Activated naive CD4-positive, alpha-beta T cell treated with anti-CD3 and anti-CD28 coated beads, Interleukin-2, amount 50 U/mL, for 24 hours (primary cell): Measurements from ENCODE around the gene PSORS1C1.
"Not testable (repeated sequence)": the region's sequence is repeated elsewhere in the genome, so short reads cannot be mapped to it uniquely, and the experiment has no call there.

Source experiments
- H3K27ac Mint-ChIP-seq: one replicate; pipeline ENCODE4 v1.8.0; 2021; ENCODE audit warnings: mild to moderate bottlenecking, mixed read lengths
- H3K27me3 Mint-ChIP-seq: one replicate; pipeline ENCODE4 v1.8.0; 2021; ENCODE audit warnings: mixed read lengths
- H3K36me3 Mint-ChIP-seq: one replicate; pipeline ENCODE4 v1.8.0; 2021; ENCODE audit warnings: mixed read lengths
- H3K4me1 Mint-ChIP-seq: one replicate; pipeline ENCODE4 v1.8.0; 2021; ENCODE audit warnings: mixed read lengths
- H3K4me3 Mint-ChIP-seq: one replicate; pipeline ENCODE4 v1.8.0; 2021; ENCODE audit warnings: mild to moderate bottlenecking, mixed read lengths
- H3K9me3 Mint-ChIP-seq: one replicate; pipeline ENCODE4 v1.8.0; 2021; ENCODE audit warnings: mixed read lengths

PSORS1C1 gene

GRCh38 chr6:31189223-31189622, 74.6 kb downstream of the PSORS1C1 start:
- not testable (repeated sequence) for H3K9me3 Mint-ChIP-seq, H3K27me3 Mint-ChIP-seq, H3K4me1 Mint-ChIP-seq, H3K27ac Mint-ChIP-seq, H3K36me3 Mint-ChIP-seq, H3K4me3 Mint-ChIP-seq
